K562 (cell line): ENCODE measurements around the gene ZNF599. TPM values are rescaled to one million over a fixed set of nuclear protein-coding genes. Genes with fewer than 3 reads are reported as not detected.
A peak's percentile ranks its signal among the peaks of the same experiment; 100 is the strongest.

ENCODE experiments used
- ATF2 ChIP-seq: sonication (generic); formaldehyde crosslinking; IDR thresholded peaks from 2 replicates; pipeline ENCODE4 v1.8.1; 2022; ENCODE audit warnings: missing genetic modification reagents
- NUFIP1 ChIP-seq: fragments of 450-650 bp; IDR thresholded peaks from 2 replicates; pipeline ENCODE4 v1.6.1; 2018; ENCODE audit not compliant: partially characterized antibody
- PHF20 ChIP-seq: fragments of 450-650 bp; IDR thresholded peaks from 2 replicates; pipeline ENCODE4 v1.6.1; 2018; ENCODE audit not compliant: partially characterized antibody
- PRPF4 ChIP-seq: fragments of 200-400 bp; formaldehyde crosslinking; IDR thresholded peaks from one replicate; pipeline ENCODE4 v1.6.1; 2017; ENCODE audit warnings: low read length, low read depth, mild to moderate bottlenecking; ENCODE audit not compliant: insufficient read depth, poor library complexity, severe bottlenecking
- REST ChIP-seq, 2 experiments: fragments of 450-650 bp; formaldehyde crosslinking in 1 of 2; IDR thresholded peaks; 2 replicates each; pipeline versions ENCODE4 v1.4.0 to v1.6.1; 2014 to 2020; ENCODE audit warnings: mild to moderate bottlenecking in 2 of 2, borderline replicate concordance in 1 of 2, low read depth in 1 of 2
- SMAD1 ChIP-seq: fragments of 150-350 bp; IDR thresholded peaks from 2 replicates; pipeline ENCODE4 v1.6.1; 2014; ENCODE audit warnings: low read length, low read depth; ENCODE audit not compliant: partially characterized antibody
- TFAP4 ChIP-seq: sonication (generic); formaldehyde crosslinking; IDR thresholded peaks from 2 replicates; pipeline ENCODE4 v1.8.0; 2022; ENCODE audit warnings: missing genetic modification reagents, mild to moderate bottlenecking, moderate library complexity, borderline replicate concordance
- ZNF280A ChIP-seq: fragments of 450-650 bp; IDR thresholded peaks from 2 replicates; pipeline ENCODE4 v1.6.1; 2018; ENCODE audit warnings: mild to moderate bottlenecking, low read depth; ENCODE audit not compliant: partially characterized antibody
- ZNF354B ChIP-seq: fragments of 250-450 bp; sonication (Bioruptor Pico); IDR thresholded peaks from 2 replicates; pipeline ENCODE4 v1.4.0; 2020
- ZNF639 ChIP-seq, 2 experiments: fragments of 200-800 bp in 1 of 2; sonication (Bioruptor generic) in 1 of 2; sonication (generic) in 1 of 2; formaldehyde crosslinking in 1 of 2; IDR thresholded peaks in 1 of 2; conservative IDR thresholded peaks in 1 of 2; 2 replicates each; pipeline versions ENCODE4 v1.5.0 to v1.6.1; 2016 to 2020; ENCODE audit warnings: missing compliant biosample characterization in 1 of 2, missing genetic modification characterization in 1 of 2, missing genetic modification reagents in 1 of 2
- ZNF695 ChIP-seq: fragments of 450-650 bp; formaldehyde crosslinking; IDR thresholded peaks from 2 replicates; pipeline ENCODE4 v1.4.0; 2020; ENCODE audit warnings: mild to moderate bottlenecking, moderate library complexity
- polyA plus RNA-seq, 8 experiments: library from polyadenylated mRNA; depleted of rRNA in 4 of 8; stranded (reverse) in 5 of 8; unstranded in 3 of 8; fragments of >200 nt; fragmentation: Nextera tagmentation in 2 of 8; fragmentation: Illumina TruSeq in 1 of 8; extraction: Ambion mirVana in 2 of 8; extraction: Trizol in 1 of 8; gene quantifications; 2 replicates each; pipeline versions ENCODE4 v1.2.1 to v1.2.3, GENCODE V29; 2011 to 2014; ENCODE audit warnings: inconsistent platforms in 1 of 8, missing spikeins in 1 of 8
- total RNA-seq, 7 experiments: library from RNA; depleted of rRNA in 6 of 7; stranded (reverse); fragments of >200 nt in 6 of 7; fragmentation: Illumina TruSeq in 2 of 7; extraction: Trizol in 2 of 7; gene quantifications; 2 replicates each; pipeline versions ENCODE4 v1.2.1 to v1.2.3, GENCODE V29; 2011 to 2021; ENCODE audit warnings: low replicate concordance in 1 of 7

ZNF599 gene
- total and polyA plus RNA-seq, 9 of the 15 experiments (the other 6 are each of a cell fraction or from before 2014, with no cell fraction given) = 0.71 to 6.7 (median 2.8) TPM

GRCh38 chr19:34733746-34734536 lies 39.1 kb downstream of the ZNF599 start, which contains the start of gene ZNF181 (continued):
- TF ChIP-seq REST (IDR thresholded peaks at IDR 0.05; ENCODE audit: borderline replicate concordance) (no peak), REST (CRISPR knock-in tag; IDR thresholded peaks at IDR 0.05; ENCODE audit: low read depth) (no peak; the same call in 1 of the 2 replicates), NUFIP1 (peak; percentile 13), ZNF695 (CRISPR knock-in tag) (no peak), PRPF4 (peak; percentile 65), ZNF280A (no peak), SMAD1 (no peak), ZNF354B (CRISPR knock-in tag) (0 out of 2 replicates have a peak, but pooled peaks have one; percentile 15), PHF20 (peak; percentile 98), ATF2 (CRISPR knock-in tag) (no peak), ZNF639 (CRISPR knock-in tag; conservative IDR thresholded peaks at IDR 0.05 in 1 of 2, IDR thresholded peaks at IDR 0.05 in 1 of 2) (peak in 1 of 2 experiments; percentile 95; a peak in 2 of 4 replicates), TFAP4 (peak; percentile 60)
